Breast epithelium (tissue), 3 donors: Measurements from ENCODE around the gene CTXND1.

ENCODE experiments used
- CTCF ChIP-seq, 3 donors: fragments of 450-650 bp; IDR thresholded peaks; one replicate each; pipeline ENCODE4 v1.5.1; 2016 to 2017; ENCODE audit warnings: antibody characterized with exemption in 3 of 3, mild to moderate bottlenecking in 3 of 3, moderate library complexity in 3 of 3
- POLR2A ChIP-seq: fragments of 450-650 bp; IDR thresholded peaks from one replicate; pipeline ENCODE4 v1.6.1; 2016; ENCODE audit warnings: antibody characterized with exemption, mild to moderate bottlenecking, moderate library complexity
- POLR2AphosphoS5 ChIP-seq, 3 donors: sonication (generic); formaldehyde crosslinking; IDR thresholded peaks; one replicate each; pipeline ENCODE4 v1.6.1; 2017; ENCODE audit warnings: antibody characterized with exemption in 3 of 3

GRCh38 chr15:80274554-80274953 is 22.5 kb upstream of the CTXND1 start:
- TF ChIP-seq CTCF (IDR thresholded peaks at IDR 0.05) (no peak), POLR2AphosphoS5 (IDR thresholded peaks at IDR 0.05) (no peak), POLR2A (no peak)
